Esophagus muscularis mucosa (tissue), 4 donors: ENCODE data around the gene IDH2. TPM values are rescaled to one million over a fixed set of nuclear protein-coding genes. Genes with fewer than 3 reads are reported as not detected.
A peak's percentile ranks its signal among the peaks of the same experiment; 100 is the strongest.

ENCODE experiments used
- DNase-seq: peaks from one replicate; pipeline ENCODE4 v3.0.0-alpha.2; 2017; ENCODE audit errors: extremely low spot score
- H3K27ac ChIP-seq, 4 donors: fragments of 200-600 bp; sonication (generic); replicated peaks in 1 of 4; 1 replicate in 3 of 4; 2 replicates in 1 of 4; pipeline ENCODE4 v1.5.1; 2016 to 2019; ENCODE audit warnings: mild to moderate bottlenecking in 1 of 4
- H3K27me3 ChIP-seq, 4 donors: fragments of 200-600 bp; sonication (generic); one replicate each; pipeline versions ENCODE4 v1.5.1 to v1.6.0; 2016 to 2019
- H3K36me3 ChIP-seq, 4 donors: fragments of 200-600 bp; sonication (generic); one replicate each; pipeline ENCODE4 v1.5.1; 2016 to 2019
- H3K4me1 ChIP-seq, 4 donors: fragments of 200-600 bp; sonication (generic); one replicate each; pipeline ENCODE4 v1.5.1; 2016 to 2019
- H3K4me3 ChIP-seq, 4 donors: fragments of 200-600 bp; sonication (generic); 1 replicate in 2 of 4; 2 replicates in 2 of 4; pipeline ENCODE4 v1.5.1; 2016 to 2019; ENCODE audit warnings: mild to moderate bottlenecking in 4 of 4, moderate library complexity in 1 of 4
- H3K9me3 ChIP-seq, 4 donors: fragments of 200-600 bp; sonication (generic); 1 replicate in 3 of 4; 2 replicates in 1 of 4; pipeline ENCODE4 v1.5.1; 2016 to 2019
- EP300 ChIP-seq: sonication (generic); formaldehyde crosslinking; IDR thresholded peaks from one replicate; pipeline ENCODE4 v1.6.1; 2017; ENCODE audit warnings: antibody characterized with exemption
- POLR2A ChIP-seq: fragments of 450-650 bp; IDR thresholded peaks from one replicate; pipeline ENCODE4 v1.6.1; 2017; ENCODE audit warnings: antibody characterized with exemption, moderate library complexity, mild to moderate bottlenecking, low read depth
- POLR2AphosphoS5 ChIP-seq, 2 donors: sonication (generic); formaldehyde crosslinking; IDR thresholded peaks; one replicate each; pipeline ENCODE4 v1.6.1; 2017; ENCODE audit warnings: antibody characterized with exemption in 2 of 2
- WGBS: methylation state at CpG from one replicate; pipeline ENCODE4 v1.1.5; 2018; 5-methylcytosine and 5-hydroxymethylcytosine counted together
- intact Hi-C: fragments of 100-400 bp; cut with DNase I; formaldehyde crosslinking; loops from one replicate; pipeline ENCODE4 v1.15.1; 2023
- total RNA-seq, 4 donors: library from RNA; depleted of rRNA; stranded (reverse); fragments of >200 nt; gene quantifications; one replicate each; pipeline versions ENCODE4 v1.1.0 to v1.2.1, GENCODE V29; 2016
- TF ChIP-seq, protein P1 (sequence below), 3 experiments: fragments of 200-600 bp in 2 of 3; fragments of 450-650 bp in 1 of 3; sonication (generic) in 2 of 3; IDR thresholded peaks; one replicate each; pipeline ENCODE4 v1.5.1; 2017 to 2019; ENCODE audit warnings: antibody characterized with exemption in 3 of 3, mild to moderate bottlenecking in 2 of 3, moderate library complexity in 1 of 3

Gene IDH2
- total RNA-seq, 4 donors from 2014 or later, result 119 to 228 (median 171) TPM

- 45% methylated on average over 10 of the region's 11 CpGs for WGBS
Measured at GRCh38 chr15:90099868-90100831, 2.1 kb downstream of the IDH2 start.

DNA sequence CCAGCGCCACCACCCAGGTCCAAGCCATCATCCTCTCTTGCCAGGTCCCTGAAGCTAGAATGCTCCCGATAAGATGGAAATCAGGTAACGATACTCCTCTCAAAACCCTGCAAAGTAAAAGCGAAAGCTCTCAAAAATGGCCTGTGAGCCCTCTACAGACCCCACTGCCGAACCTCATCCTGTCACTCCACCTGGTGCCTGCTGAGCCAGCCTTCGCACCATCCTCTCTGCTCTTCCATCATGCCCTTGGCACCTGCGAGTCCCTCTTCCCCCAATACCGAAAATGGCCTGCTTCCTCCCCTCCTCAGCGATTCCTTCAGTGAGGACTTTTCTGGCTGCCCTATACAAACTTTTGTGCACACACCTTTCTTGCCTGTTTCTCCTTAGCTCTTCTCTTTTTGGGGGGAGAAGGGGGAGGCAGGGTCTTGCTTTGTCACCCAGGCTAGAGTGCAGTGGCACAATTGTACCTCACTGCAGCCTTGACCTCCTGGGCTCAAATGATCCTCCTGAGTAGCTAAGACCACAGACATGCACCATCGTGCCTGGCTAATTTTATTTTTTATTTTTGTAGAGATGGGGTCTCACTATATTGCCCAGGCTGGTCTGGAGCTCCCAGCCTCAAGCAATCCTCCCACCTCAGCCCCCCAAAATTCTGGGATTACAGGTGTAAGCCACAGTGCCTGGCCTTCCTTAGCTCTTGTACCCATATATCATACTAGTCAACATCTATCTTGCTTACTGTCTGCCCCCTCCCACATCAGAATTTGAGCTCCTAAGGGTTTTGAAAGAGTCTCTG lies 3.0 kb downstream of the IDH2 start:
- Histone ChIP-seq H3K4me3 (no peak overlapping the region), H3K36me3 (no peaks in the 10 kb centered on the region), H3K27me3 (no peaks in the 10 kb centered on the region), H3K27ac (peak overlapping the region; percentile 94 to 99 (median 98)), H3K9me3 (no peaks in the 10 kb centered on the region), H3K4me1 (peaks cover 59 to 89% (median 88%) of the 10 kb centered on the region in 4 donors)
- no peak for TF ChIP-seq POLR2A
- TF ChIP-seq POLR2AphosphoS5 (IDR thresholded peaks at IDR 0.05), result no peak
- no peak for TF ChIP-seq EP300
- TF ChIP-seq, protein P1, sequence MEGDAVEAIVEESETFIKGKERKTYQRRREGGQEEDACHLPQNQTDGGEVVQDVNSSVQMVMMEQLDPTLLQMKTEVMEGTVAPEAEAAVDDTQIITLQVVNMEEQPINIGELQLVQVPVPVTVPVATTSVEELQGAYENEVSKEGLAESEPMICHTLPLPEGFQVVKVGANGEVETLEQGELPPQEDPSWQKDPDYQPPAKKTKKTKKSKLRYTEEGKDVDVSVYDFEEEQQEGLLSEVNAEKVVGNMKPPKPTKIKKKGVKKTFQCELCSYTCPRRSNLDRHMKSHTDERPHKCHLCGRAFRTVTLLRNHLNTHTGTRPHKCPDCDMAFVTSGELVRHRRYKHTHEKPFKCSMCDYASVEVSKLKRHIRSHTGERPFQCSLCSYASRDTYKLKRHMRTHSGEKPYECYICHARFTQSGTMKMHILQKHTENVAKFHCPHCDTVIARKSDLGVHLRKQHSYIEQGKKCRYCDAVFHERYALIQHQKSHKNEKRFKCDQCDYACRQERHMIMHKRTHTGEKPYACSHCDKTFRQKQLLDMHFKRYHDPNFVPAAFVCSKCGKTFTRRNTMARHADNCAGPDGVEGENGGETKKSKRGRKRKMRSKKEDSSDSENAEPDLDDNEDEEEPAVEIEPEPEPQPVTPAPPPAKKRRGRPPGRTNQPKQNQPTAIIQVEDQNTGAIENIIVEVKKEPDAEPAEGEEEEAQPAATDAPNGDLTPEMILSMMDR (IDR thresholded peaks at IDR 0.05), result no peak
- intact Hi-C loops, result no loop called here
- WGBS, result 76% methylated on average over 10 of the region's 10 CpGs
- DNase-seq, result no peak

More at GRCh38 chr15:90099868-90100831, 2.1 kb downstream of the IDH2 start:
- Histone ChIP-seq H3K36me3 (no peaks in the 10 kb centered on the region), H3K4me1 (peaks cover 61 to 91% (median 89%) of the 10 kb centered on the region in 4 donors), H3K27me3 (no peaks in the 10 kb centered on the region), H3K9me3 (no peaks in the 10 kb centered on the region), H3K27ac (peak overlapping the region; percentile 94 to 99 (median 98)), H3K4me3 (peak overlapping the region; percentile 72 to 99 (median 74))
- DNase-seq, result no peak
- peak in 1 of 2 donors; percentile 73 for TF ChIP-seq POLR2AphosphoS5 (IDR thresholded peaks at IDR 0.05)
- TF ChIP-seq, protein P1 (IDR thresholded peaks at IDR 0.05), result no peak
- intact Hi-C loops, result no loop called here

GRCh38 chr15:90097475-90097874 lies 4.8 kb downstream of the IDH2 start:
- Histone ChIP-seq H3K36me3 (no peaks in the 10 kb centered on the region), H3K27ac (peak overlapping the region; percentile 94 to 99 (median 98)), H3K27me3 (no peaks in the 10 kb centered on the region), H3K4me1 (peaks cover 56 to 87% (median 78%) of the 10 kb centered on the region in 4 donors), H3K4me3 (peak overlapping the region in 3 of 4 donors; percentile 12 to 29 (median 24)), H3K9me3 (no peaks in the 10 kb centered on the region)
- TF ChIP-seq POLR2AphosphoS5 (IDR thresholded peaks at IDR 0.05) (no peak), POLR2A (no peak), EP300 (no peak)
- TF ChIP-seq, protein P1 (IDR thresholded peaks at IDR 0.05), result no peak
- intact Hi-C loops, result no loop called here
- WGBS, result 37% methylated on average over 4 of the region's 4 CpGs
- no peak for DNase-seq

GRCh38 chr15:90095521-90095959 lies 6.7 kb downstream of the IDH2 start:
- 44% methylated on average over 3 of the region's 3 CpGs for WGBS
- Histone ChIP-seq H3K4me3 (no peak overlapping the region), H3K27ac (peak overlapping the region; percentile 94 to 99 (median 98)), H3K9me3 (no peaks in the 10 kb centered on the region), H3K27me3 (no peaks in the 10 kb centered on the region), H3K4me1 (peaks cover 47 to 95% (median 81%) of the 10 kb centered on the region in 4 donors), H3K36me3 (peaks cover 0 to 12% (median 10%) of the 10 kb centered on the region in 4 donors)
- TF ChIP-seq, protein P1 (IDR thresholded peaks at IDR 0.05), result no peak
- no peak for TF ChIP-seq POLR2AphosphoS5 (IDR thresholded peaks at IDR 0.05)
- no peak for TF ChIP-seq EP300
- no peak for TF ChIP-seq POLR2A
- intact Hi-C loops, result no loop called here
- no peak for DNase-seq
